ENCODE data around the gene PCDHGA1. TPM values are rescaled to one million over a fixed set of nuclear protein-coding genes. Genes with fewer than 3 reads are reported as not detected.

The PCDHGA1 gene
- polyA plus RNA-seq, 4 donors, result 0.47 to 1.1 (median 0.84) TPM

Other genes with a start within 250 kb of the PCDHGA1 start
- 1 to 10 TPM; 3.5 to 7.9 (median 6.0) TPM for gene PCDHB2, start 235.9 kb upstream of the PCDHGA1 start, polyA plus RNA-seq (ENCODE audit: insufficient read length in 4 of 4)
- 1 to 10 TPM; 3.0 to 4.9 (median 3.5) TPM for gene PCDHB3, start 230.0 kb upstream of the PCDHGA1 start, polyA plus RNA-seq (ENCODE audit: insufficient read length in 4 of 4)
- gene PCDHB4, start 208.7 kb upstream of the PCDHGA1 start, polyA plus RNA-seq (ENCODE audit: insufficient read length in 4 of 4), result 1 to 10 TPM; 1.3 to 5.8 (median 2.2) TPM
- gene PCDHB5, start 195.3 kb upstream of the PCDHGA1 start, polyA plus RNA-seq (ENCODE audit: insufficient read length in 4 of 4), result 10 to 100 TPM in 1 of 4 donors, 1 to 10 TPM in 3; 5.6 to 10.5 (median 8.0) TPM
- 1 to 10 TPM; 2.5 to 4.5 (median 3.4) TPM for gene PCDHB6, start 180.5 kb upstream of the PCDHGA1 start, polyA plus RNA-seq (ENCODE audit: insufficient read length in 4 of 4)
- 1 to 10 TPM; 4.0 to 7.9 (median 5.6) TPM for gene PCDHB7, start 157.9 kb upstream of the PCDHGA1 start, polyA plus RNA-seq (ENCODE audit: insufficient read length in 4 of 4)
- 1 to 10 TPM; 1.2 to 3.5 (median 2.7) TPM for gene PCDHB8, start 152.7 kb upstream of the PCDHGA1 start, polyA plus RNA-seq (ENCODE audit: insufficient read length in 4 of 4)
- 1 to 10 TPM; 4.9 to 8.4 (median 5.7) TPM for gene PCDHB16, start 148.1 kb upstream of the PCDHGA1 start, polyA plus RNA-seq (ENCODE audit: insufficient read length in 4 of 4)
- 1 to 10 TPM; 3.7 to 5.1 (median 4.5) TPM for gene PCDHB9, start 143.4 kb upstream of the PCDHGA1 start, polyA plus RNA-seq (ENCODE audit: insufficient read length in 4 of 4)
- gene PCDHB10, start 138.2 kb upstream of the PCDHGA1 start, polyA plus RNA-seq (ENCODE audit: insufficient read length in 4 of 4), result 10 to 100 TPM in 2 of 4 donors, 1 to 10 TPM in 2; 5.4 to 11.3 (median 8.3) TPM
- 1 to 10 TPM; 4.9 to 7.0 (median 6.5) TPM for gene PCDHB11, start 130.9 kb upstream of the PCDHGA1 start, polyA plus RNA-seq (ENCODE audit: insufficient read length in 4 of 4)
- gene PCDHB12, start 121.8 kb upstream of the PCDHGA1 start, polyA plus RNA-seq (ENCODE audit: insufficient read length in 4 of 4), result 1 to 10 TPM; 4.9 to 8.6 (median 5.5) TPM
- 1 to 10 TPM; 5.5 to 8.1 (median 5.9) TPM for gene PCDHB13, start 116.6 kb upstream of the PCDHGA1 start, polyA plus RNA-seq (ENCODE audit: insufficient read length in 4 of 4)
- gene PCDHB14, start 107.2 kb upstream of the PCDHGA1 start, polyA plus RNA-seq (ENCODE audit: insufficient read length in 4 of 4), result 10 to 100 TPM in 3 of 4 donors, 1 to 10 TPM in 1; 9.9 to 13.5 (median 10.6) TPM
- 10 to 100 TPM; 14.7 to 17.6 (median 16.6) TPM for gene PCDHB15, start 85.1 kb upstream of the PCDHGA1 start, polyA plus RNA-seq (ENCODE audit: insufficient read length in 4 of 4)
- gene SLC25A2, start 26.5 kb upstream of the PCDHGA1 start, polyA plus RNA-seq (ENCODE audit: insufficient read length in 4 of 4), result under 1 TPM in 1 of 4 donors, not detected in 3; 0.17 TPM
- 100 to 1,000 TPM; 142 to 184 (median 157) TPM for gene TAF7, start 9.7 kb upstream of the PCDHGA1 start, polyA plus RNA-seq (ENCODE audit: insufficient read length in 4 of 4)
- 10 to 100 TPM in 1 of 4 donors, 1 to 10 TPM in 3; 5.0 to 12.8 (median 7.0) TPM for gene PCDHGA2, start 8.2 kb downstream of the PCDHGA1 start, polyA plus RNA-seq (ENCODE audit: insufficient read length in 4 of 4)
- 1 to 10 TPM; 2.3 to 6.2 (median 3.8) TPM for gene PCDHGA3, start 13.3 kb downstream of the PCDHGA1 start, polyA plus RNA-seq (ENCODE audit: insufficient read length in 4 of 4)
- gene PCDHGB1, start 19.6 kb downstream of the PCDHGA1 start, polyA plus RNA-seq (ENCODE audit: insufficient read length in 4 of 4), result 1 to 10 TPM; 1.7 to 2.1 (median 1.9) TPM
- gene PCDHGA4, start 24.5 kb downstream of the PCDHGA1 start, polyA plus RNA-seq (ENCODE audit: insufficient read length in 4 of 4), result 1 to 10 TPM; 2.3 to 4.6 (median 2.4) TPM
- 1 to 10 TPM; 3.5 to 5.2 (median 3.8) TPM for gene PCDHGB2, start 29.5 kb downstream of the PCDHGA1 start, polyA plus RNA-seq (ENCODE audit: insufficient read length in 4 of 4)
- 1 to 10 TPM; 2.2 to 6.1 (median 2.6) TPM for gene PCDHGA5, start 33.6 kb downstream of the PCDHGA1 start, polyA plus RNA-seq (ENCODE audit: insufficient read length in 4 of 4)
- 1 to 10 TPM; 1.5 to 2.8 (median 2.3) TPM for gene PCDHGB3, start 39.7 kb downstream of the PCDHGA1 start, polyA plus RNA-seq (ENCODE audit: insufficient read length in 4 of 4)
- 10 to 100 TPM in 1 of 4 donors, 1 to 10 TPM in 3; 4.9 to 11.1 (median 7.1) TPM for gene PCDHGA6, start 43.4 kb downstream of the PCDHGA1 start, polyA plus RNA-seq (ENCODE audit: insufficient read length in 4 of 4)
- 1 to 10 TPM; 1.8 to 2.5 (median 2.1) TPM for gene PCDHGA7, start 52.2 kb downstream of the PCDHGA1 start, polyA plus RNA-seq (ENCODE audit: insufficient read length in 4 of 4)
- 1 to 10 TPM; 5.0 to 7.4 (median 5.5) TPM for gene PCDHGB4, start 57.2 kb downstream of the PCDHGA1 start, polyA plus RNA-seq (ENCODE audit: insufficient read length in 4 of 4)
- under 1 TPM; 0.40 to 0.56 (median 0.44) TPM for gene PCDHGA8, start 62.1 kb downstream of the PCDHGA1 start, polyA plus RNA-seq (ENCODE audit: insufficient read length in 4 of 4)
- gene PCDHGB5, start 67.4 kb downstream of the PCDHGA1 start, polyA plus RNA-seq (ENCODE audit: insufficient read length in 4 of 4), result 10 to 100 TPM in 1 of 4 donors, 1 to 10 TPM in 3; 9.6 to 10.3 (median 9.8) TPM
- gene PCDHGA9, start 72.3 kb downstream of the PCDHGA1 start, polyA plus RNA-seq (ENCODE audit: insufficient read length in 4 of 4), result 10 to 100 TPM in 1 of 4 donors, 1 to 10 TPM in 3; 4.9 to 10.1 (median 6.6) TPM
- gene PCDHGB6, start 77.5 kb downstream of the PCDHGA1 start, polyA plus RNA-seq (ENCODE audit: insufficient read length in 4 of 4), result 10 to 100 TPM in 1 of 4 donors, 1 to 10 TPM in 3; 6.2 to 12.1 (median 8.4) TPM
- gene PCDHGA10, start 82.5 kb downstream of the PCDHGA1 start, polyA plus RNA-seq (ENCODE audit: insufficient read length in 4 of 4), result 1 to 10 TPM; 3.1 to 4.7 (median 3.5) TPM
- 10 to 100 TPM; 13.7 to 16.9 (median 16.3) TPM for gene PCDHGB7, start 87.2 kb downstream of the PCDHGA1 start, polyA plus RNA-seq (ENCODE audit: insufficient read length in 4 of 4)
- gene PCDHGA11, start 90.5 kb downstream of the PCDHGA1 start, polyA plus RNA-seq (ENCODE audit: insufficient read length in 4 of 4), result 1 to 10 TPM; 4.3 to 5.2 (median 4.6) TPM
- gene PCDHGA12, start 100.0 kb downstream of the PCDHGA1 start, polyA plus RNA-seq (ENCODE audit: insufficient read length in 4 of 4), result 1 to 10 TPM; 1.4 to 2.1 (median 1.7) TPM
- 100 to 1,000 TPM in 3 of 4 donors, 10 to 100 TPM in 1; 98.1 to 164 (median 115) TPM for gene PCDHGC3, start 145.5 kb downstream of the PCDHGA1 start, polyA plus RNA-seq (ENCODE audit: insufficient read length in 4 of 4)
- 1 to 10 TPM; 2.7 to 3.1 (median 2.9) TPM for gene PCDHGC4, start 154.5 kb downstream of the PCDHGA1 start, polyA plus RNA-seq (ENCODE audit: insufficient read length in 4 of 4)
- gene PCDHGC5, start 158.6 kb downstream of the PCDHGA1 start, polyA plus RNA-seq (ENCODE audit: insufficient read length in 4 of 4), result 1 to 10 TPM in 1 of 4 donors, under 1 TPM in 3; 0.24 to 1.0 (median 0.38) TPM